Measurements from ENCODE around the gene PHACTR1. TPM values are rescaled to one million over a fixed set of nuclear protein-coding genes. Genes with fewer than 3 reads are reported as not detected.

The PHACTR1 gene
- total RNA-seq, 4 donors from 2014 or later = 2.0 to 8.3 (median 4.5) TPM

DNA sequence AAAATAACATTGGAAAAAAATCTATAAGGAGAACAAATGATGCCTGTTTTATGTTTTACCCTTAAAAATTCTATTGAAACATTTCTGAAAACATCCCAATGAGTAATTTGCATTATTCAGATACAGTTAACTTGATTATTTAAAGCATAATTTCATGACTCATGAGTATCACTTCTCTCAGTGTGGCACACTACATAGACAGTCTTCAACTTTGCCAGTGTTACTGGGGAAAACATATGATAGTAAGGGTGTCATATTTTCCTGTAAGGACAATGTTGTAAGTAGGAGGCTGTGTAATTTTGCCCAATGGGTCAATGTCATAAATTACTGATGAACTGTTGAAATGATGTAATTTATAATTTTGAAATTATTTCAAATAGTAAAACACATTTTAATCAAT, 125.5 kb downstream of the PHACTR1 start:
- Histone ChIP-seq H3K36me3 (no peaks in the 10 kb centered on the region), H3K4me1 (no peaks in the 10 kb centered on the region), H3K27me3 (no peaks in the 10 kb centered on the region), H3K4me3 (no peak overlapping the region), H3K9me3 (no peaks in the 10 kb centered on the region), H3K27ac (no peak overlapping the region)
- intact Hi-C loops (cut with DNase I; ENCODE audit: low total_unique reads) = no loop called here
- DNase-seq = no peak
- TF ChIP-seq CTCF (IDR thresholded peaks at IDR 0.05) (no peak), POLR2A (IDR thresholded peaks at IDR 0.05) (no peak)

DNA sequence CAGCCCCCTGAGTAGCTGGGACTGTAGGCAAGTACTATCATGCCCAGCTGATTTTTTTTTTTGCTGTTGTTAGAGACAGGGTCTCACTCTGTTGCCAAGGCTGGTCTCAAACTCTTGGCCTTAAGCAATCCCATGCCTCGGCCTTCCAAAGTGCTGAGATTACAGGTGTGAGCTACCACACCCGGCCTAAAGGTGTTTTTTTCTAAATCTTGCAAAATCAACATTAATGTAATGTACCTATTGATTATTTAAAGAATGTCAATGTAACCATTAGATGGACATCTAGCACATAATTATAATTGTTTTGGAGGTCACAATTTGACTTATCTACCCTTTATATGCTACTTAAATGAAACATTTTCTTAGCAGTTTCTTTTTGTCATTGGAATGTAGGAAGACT, 126.1 kb downstream of the PHACTR1 start:
- Histone ChIP-seq H3K27me3 (no peaks in the 10 kb centered on the region), H3K36me3 (no peaks in the 10 kb centered on the region), H3K4me1 (no peaks in the 10 kb centered on the region), H3K4me3 (no peak overlapping the region), H3K9me3 (no peaks in the 10 kb centered on the region), H3K27ac (no peak overlapping the region)
- intact Hi-C loops (cut with DNase I; ENCODE audit: low total_unique reads) = no loop called here
- no peak for DNase-seq
- TF ChIP-seq CTCF (IDR thresholded peaks at IDR 0.05) (no peak), POLR2A (IDR thresholded peaks at IDR 0.05) (no peak)

DNA sequence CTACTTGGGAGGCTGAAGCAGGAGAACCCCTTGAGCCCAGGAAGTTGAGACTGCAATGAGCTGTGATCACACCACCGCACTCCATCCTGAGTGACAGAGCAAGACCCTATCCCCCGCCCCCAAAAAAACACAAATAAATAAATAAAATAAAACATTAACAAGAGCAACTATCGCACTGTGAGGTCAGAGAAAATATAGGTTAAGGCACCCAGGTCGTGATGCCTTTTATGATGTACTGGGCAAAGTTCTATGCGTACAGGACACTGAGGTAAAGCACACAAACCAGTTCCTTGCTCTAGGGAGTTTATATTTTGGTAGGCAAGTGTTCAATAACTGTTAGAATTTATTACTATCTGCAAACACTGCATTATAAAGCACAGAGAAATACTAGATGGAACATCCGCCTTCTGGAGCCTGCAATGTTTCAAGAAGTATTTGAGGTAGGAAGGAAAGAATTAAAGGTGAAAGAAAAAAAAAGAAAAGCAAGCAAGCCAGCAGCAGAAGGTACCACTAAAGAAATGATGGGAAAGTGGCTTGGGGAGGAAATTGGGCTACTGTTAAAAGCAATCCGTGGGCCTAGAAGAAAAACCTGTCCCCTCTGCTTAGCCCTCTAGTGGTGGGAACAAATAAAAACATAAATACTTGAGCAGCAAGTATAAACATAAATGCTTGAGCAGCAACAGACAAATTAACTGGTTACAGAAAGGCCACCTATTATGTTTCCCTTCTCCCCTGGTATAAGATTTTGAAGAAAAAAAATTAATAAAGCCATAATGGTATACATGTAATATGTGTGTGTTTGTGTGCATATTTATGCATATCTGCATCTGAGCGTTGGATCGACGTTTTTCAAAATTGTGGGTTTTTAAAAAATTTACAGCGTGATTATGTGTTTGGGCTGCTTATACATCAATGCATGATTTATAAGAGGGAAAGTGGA, 128.0 kb downstream of the PHACTR1 start:
- no peak for DNase-seq
- intact Hi-C loops (cut with DNase I; ENCODE audit: low total_unique reads) = no loop called here
- Histone ChIP-seq H3K9me3 (no peaks in the 10 kb centered on the region), H3K36me3 (no peaks in the 10 kb centered on the region), H3K4me3 (no peak overlapping the region), H3K27me3 (no peaks in the 10 kb centered on the region), H3K27ac (no peak overlapping the region), H3K4me1 (no peaks in the 10 kb centered on the region)
- TF ChIP-seq CTCF (IDR thresholded peaks at IDR 0.05) (no peak), POLR2A (IDR thresholded peaks at IDR 0.05) (no peak)

GRCh38 chr6:12845224-12846004, 128.8 kb downstream of the PHACTR1 start:
- Histone ChIP-seq H3K36me3 (no peaks in the 10 kb centered on the region), H3K27ac (no peak overlapping the region), H3K4me3 (no peak overlapping the region), H3K4me1 (no peaks in the 10 kb centered on the region), H3K27me3 (no peaks in the 10 kb centered on the region), H3K9me3 (no peaks in the 10 kb centered on the region)
- intact Hi-C loops (cut with DNase I; ENCODE audit: low total_unique reads) = no loop called here
- TF ChIP-seq POLR2A (IDR thresholded peaks at IDR 0.05) = no peak
- no peak for TF ChIP-seq CTCF (IDR thresholded peaks at IDR 0.05)
- no peak for DNase-seq
